HepG2 (cell line): Measurements from ENCODE around the gene PRR15L.

ENCODE experiments used
- FOXK1 ChIP-seq: sonication (generic); formaldehyde crosslinking; IDR thresholded peaks from 2 replicates; pipeline ENCODE4 v1.4.0; 2020; ENCODE audit warnings: low read depth, missing genetic modification reagents, borderline replicate concordance
- MYNN ChIP-seq: sonication (generic); formaldehyde crosslinking; IDR thresholded peaks from 2 replicates; pipeline ENCODE4 v1.4.0; 2020; ENCODE audit warnings: mild to moderate bottlenecking, low read depth, missing genetic modification reagents
- NR2F2 ChIP-seq: IDR thresholded peaks from 2 replicates; pipeline ENCODE4 v1.6.1; 2012; ENCODE audit warnings: low read depth, inconsistent platforms, borderline replicate concordance
- POLR2AphosphoS5 ChIP-seq: IDR thresholded peaks from 2 replicates; pipeline ENCODE4 v1.6.1; 2012; ENCODE audit warnings: low read depth, low read length
- SALL2 ChIP-seq: sonication (generic); formaldehyde crosslinking; IDR thresholded peaks from 2 replicates; pipeline ENCODE4 v1.8.1; 2023; ENCODE audit warnings: mild to moderate bottlenecking, missing genetic modification reagents, inconsistent platforms
- ZNF619 ChIP-seq: sonication (generic); formaldehyde crosslinking; IDR thresholded peaks from 2 replicates; pipeline ENCODE4 v1.4.0; 2020; ENCODE audit warnings: mild to moderate bottlenecking, missing genetic modification reagents
- TF ChIP-seq, protein P1 (sequence below): sonication (generic); formaldehyde crosslinking; IDR thresholded peaks from 2 replicates; pipeline ENCODE4 v1.5.0; 2020; ENCODE audit warnings: mild to moderate bottlenecking, missing genetic modification reagents, moderate library complexity
- TF ChIP-seq, protein P2 (sequence below): sonication (generic); formaldehyde crosslinking; IDR thresholded peaks from 2 replicates; pipeline ENCODE4 v1.4.0; 2020; ENCODE audit warnings: missing genetic modification reagents
- TF ChIP-seq, protein P3 (sequence below): IDR thresholded peaks from 2 replicates; pipeline ENCODE4 v1.6.1; 2016; ENCODE audit warnings: mild to moderate bottlenecking
- TF ChIP-seq, protein P4 (sequence below): sonication (generic); formaldehyde crosslinking; IDR thresholded peaks from 2 replicates; pipeline ENCODE4 v1.8.1; 2023; ENCODE audit warnings: mild to moderate bottlenecking, missing genetic modification reagents

DNA sequence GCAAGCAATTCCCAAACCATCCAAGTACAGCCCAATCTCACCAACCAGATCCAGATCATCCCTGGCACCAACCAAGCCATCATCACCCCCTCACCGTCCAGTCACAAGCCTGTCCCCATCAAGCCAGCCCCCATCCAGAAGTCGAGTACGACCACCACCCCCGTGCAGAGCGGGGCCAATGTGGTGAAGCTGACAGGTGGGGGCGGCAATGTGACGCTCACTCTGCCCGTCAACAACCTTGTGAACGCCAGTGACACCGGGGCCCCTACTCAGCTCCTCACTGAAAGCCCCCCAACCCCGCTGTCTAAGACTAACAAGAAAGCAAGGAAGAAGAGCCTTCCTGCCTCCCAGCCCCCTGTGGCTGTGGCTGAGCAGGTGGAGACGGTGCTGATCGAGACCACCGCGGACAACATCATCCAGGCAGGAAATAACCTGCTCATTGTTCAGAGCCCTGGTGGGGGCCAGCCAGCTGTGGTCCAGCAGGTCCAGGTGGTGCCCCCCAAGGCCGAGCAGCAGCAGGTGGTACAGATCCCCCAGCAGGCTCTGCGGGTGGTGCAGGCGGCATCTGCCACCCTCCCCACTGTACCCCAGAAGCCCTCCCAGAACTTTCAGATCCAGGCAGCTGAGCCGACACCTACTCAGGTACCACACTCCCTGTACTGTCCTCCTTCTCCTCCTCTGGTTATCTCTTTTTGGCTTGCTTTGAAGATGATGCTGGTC lies 41.0 kb downstream of the PRR15L start:
- no peak for TF ChIP-seq ZNF619 (CRISPR knock-in tag)
- TF ChIP-seq, protein P1, sequence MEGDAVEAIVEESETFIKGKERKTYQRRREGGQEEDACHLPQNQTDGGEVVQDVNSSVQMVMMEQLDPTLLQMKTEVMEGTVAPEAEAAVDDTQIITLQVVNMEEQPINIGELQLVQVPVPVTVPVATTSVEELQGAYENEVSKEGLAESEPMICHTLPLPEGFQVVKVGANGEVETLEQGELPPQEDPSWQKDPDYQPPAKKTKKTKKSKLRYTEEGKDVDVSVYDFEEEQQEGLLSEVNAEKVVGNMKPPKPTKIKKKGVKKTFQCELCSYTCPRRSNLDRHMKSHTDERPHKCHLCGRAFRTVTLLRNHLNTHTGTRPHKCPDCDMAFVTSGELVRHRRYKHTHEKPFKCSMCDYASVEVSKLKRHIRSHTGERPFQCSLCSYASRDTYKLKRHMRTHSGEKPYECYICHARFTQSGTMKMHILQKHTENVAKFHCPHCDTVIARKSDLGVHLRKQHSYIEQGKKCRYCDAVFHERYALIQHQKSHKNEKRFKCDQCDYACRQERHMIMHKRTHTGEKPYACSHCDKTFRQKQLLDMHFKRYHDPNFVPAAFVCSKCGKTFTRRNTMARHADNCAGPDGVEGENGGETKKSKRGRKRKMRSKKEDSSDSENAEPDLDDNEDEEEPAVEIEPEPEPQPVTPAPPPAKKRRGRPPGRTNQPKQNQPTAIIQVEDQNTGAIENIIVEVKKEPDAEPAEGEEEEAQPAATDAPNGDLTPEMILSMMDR (CRISPR knock-in tag): no peak
- TF ChIP-seq, protein P2, sequence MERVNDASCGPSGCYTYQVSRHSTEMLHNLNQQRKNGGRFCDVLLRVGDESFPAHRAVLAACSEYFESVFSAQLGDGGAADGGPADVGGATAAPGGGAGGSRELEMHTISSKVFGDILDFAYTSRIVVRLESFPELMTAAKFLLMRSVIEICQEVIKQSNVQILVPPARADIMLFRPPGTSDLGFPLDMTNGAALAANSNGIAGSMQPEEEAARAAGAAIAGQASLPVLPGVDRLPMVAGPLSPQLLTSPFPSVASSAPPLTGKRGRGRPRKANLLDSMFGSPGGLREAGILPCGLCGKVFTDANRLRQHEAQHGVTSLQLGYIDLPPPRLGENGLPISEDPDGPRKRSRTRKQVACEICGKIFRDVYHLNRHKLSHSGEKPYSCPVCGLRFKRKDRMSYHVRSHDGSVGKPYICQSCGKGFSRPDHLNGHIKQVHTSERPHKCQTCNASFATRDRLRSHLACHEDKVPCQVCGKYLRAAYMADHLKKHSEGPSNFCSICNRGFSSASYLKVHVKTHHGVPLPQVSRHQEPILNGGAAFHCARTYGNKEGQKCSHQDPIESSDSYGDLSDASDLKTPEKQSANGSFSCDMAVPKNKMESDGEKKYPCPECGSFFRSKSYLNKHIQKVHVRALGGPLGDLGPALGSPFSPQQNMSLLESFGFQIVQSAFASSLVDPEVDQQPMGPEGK (CRISPR knock-in tag): no peak
- TF ChIP-seq NR2F2: no peak
- TF ChIP-seq POLR2AphosphoS5: no peak
- TF ChIP-seq, protein P3, sequence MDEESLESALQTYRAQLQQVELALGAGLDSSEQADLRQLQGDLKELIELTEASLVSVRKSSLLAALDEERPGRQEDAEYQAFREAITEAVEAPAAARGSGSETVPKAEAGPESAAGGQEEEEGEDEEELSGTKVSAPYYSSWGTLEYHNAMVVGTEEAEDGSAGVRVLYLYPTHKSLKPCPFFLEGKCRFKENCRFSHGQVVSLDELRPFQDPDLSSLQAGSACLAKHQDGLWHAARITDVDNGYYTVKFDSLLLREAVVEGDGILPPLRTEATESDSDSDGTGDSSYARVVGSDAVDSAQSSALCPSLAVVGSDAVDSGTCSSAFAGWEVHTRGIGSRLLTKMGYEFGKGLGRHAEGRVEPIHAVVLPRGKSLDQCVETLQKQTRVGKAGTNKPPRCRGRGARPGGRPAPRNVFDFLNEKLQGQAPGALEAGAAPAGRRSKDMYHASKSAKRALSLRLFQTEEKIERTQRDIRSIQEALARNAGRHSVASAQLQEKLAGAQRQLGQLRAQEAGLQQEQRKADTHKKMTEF (CRISPR knock-in tag): no peak
- TF ChIP-seq SALL2: no peak
- no peak for TF ChIP-seq MYNN
- TF ChIP-seq, protein P4, sequence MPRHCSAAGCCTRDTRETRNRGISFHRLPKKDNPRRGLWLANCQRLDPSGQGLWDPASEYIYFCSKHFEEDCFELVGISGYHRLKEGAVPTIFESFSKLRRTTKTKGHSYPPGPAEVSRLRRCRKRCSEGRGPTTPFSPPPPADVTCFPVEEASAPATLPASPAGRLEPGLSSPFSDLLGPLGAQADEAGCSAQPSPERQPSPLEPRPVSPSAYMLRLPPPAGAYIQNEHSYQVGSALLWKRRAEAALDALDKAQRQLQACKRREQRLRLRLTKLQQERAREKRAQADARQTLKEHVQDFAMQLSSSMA (CRISPR knock-in tag): no peak
- no peak for TF ChIP-seq FOXK1 (CRISPR knock-in tag)
